Esophagus muscularis mucosa (tissue), 4 donors: ENCODE measurements around the gene PRPF6.

Source experiments
- CTCF ChIP-seq, 3 experiments: fragments of 200-600 bp in 2 of 3; fragments of 450-650 bp in 1 of 3; sonication (generic) in 2 of 3; IDR thresholded peaks; one replicate each; pipeline ENCODE4 v1.5.1; 2017 to 2019; ENCODE audit warnings: antibody characterized with exemption in 3 of 3, mild to moderate bottlenecking in 2 of 3, moderate library complexity in 1 of 3
- EP300 ChIP-seq: sonication (generic); formaldehyde crosslinking; IDR thresholded peaks from one replicate; pipeline ENCODE4 v1.6.1; 2017; ENCODE audit warnings: antibody characterized with exemption
- POLR2A ChIP-seq: fragments of 450-650 bp; IDR thresholded peaks from one replicate; pipeline ENCODE4 v1.6.1; 2017; ENCODE audit warnings: antibody characterized with exemption, moderate library complexity, mild to moderate bottlenecking, low read depth

GRCh38 chr20:63947638-63948456, 33.1 kb upstream of the PRPF6 start:
- TF ChIP-seq EP300 (no peak), CTCF (IDR thresholded peaks at IDR 0.05) (no peak), POLR2A (no peak)
